Stimulated activated CD8-positive, alpha-beta memory T cell treated with anti-CD3 and anti-CD28 coated beads, Interleukin-2, amount 100 ng/mL, for 1 hour (primary cell): Measurements from ENCODE around the gene RFPL3.
"Not testable (repeated sequence)": the region's sequence is repeated elsewhere in the genome, so short reads cannot be mapped to it uniquely, and the experiment has no call there.

Experiments used
- DNase-seq, 2 donors: peaks; one replicate each; pipeline ENCODE4 v3.0.0-alpha.2; 2020; ENCODE audit warnings: low read depth in 2 of 2

RFPL3 gene

DNA sequence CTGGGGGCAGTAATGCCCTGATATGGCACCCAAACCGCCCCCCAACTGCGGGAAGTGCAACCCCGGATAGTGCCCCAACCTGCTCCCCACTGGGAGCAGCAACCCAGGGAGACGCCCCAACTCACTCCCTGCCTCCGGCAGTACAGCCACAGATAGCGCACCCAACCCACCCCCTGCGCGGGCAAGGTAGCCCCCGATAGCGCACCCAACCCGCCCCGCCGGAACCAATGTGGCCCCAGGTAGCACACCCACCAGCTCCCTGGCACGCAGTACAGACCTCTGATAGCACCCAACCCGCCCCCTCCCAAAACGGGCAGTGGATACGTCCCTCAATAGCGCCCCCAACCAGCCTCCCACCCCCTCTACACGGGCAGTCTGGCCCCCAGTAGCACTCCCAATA is 3.8 kb upstream of the RFPL3 start:
- no peak for DNase-seq

- DNase-seq, result no peak
These were observed 3.0 kb upstream of the RFPL3 start for GRCh38 chr22:32354360-32355351.

DNA sequence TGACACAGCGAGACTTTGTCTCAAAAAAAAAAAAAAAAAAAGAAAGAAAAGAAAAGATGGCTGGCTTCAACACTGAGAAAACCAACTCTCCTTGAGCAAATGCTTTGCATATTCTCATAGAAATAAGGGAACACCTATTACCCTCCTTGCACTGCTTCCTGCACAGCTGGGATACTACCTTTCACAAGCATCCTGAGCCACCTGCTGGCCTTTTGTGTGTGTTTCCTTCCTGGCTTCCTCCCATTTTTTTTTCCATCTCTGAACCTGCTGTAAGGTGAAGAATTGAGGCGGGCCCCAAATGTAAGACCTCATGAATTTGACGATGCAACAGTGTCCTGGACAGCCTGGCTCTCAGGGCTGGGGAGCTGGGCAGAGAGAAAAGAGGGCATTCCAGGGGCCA is 1.9 kb upstream of the RFPL3 start:
- no peak for DNase-seq

GRCh38 chr22:32360096-32360495 is 2.4 kb downstream of the RFPL3 start:
- DNase-seq, result not testable (repeated sequence)

DNA sequence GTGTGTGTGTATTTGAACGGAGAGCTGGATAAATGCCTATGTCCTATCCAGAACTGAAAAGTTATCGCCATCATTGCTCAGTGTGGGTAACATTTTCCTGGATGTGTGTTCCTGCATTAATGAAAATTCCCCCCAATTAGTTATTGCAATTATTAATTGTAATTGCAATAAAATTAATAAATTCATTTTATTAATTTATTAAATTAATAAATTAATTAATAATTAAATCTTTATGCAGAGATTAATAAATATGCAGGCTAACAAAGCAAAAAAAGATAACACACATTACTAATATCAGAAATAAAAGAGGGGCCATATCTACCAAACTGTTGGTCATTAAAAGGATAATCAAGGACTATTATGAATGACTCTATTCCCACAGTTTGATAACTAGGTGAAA is 3.6 kb downstream of the RFPL3 start:
- no peak for DNase-seq

- no peak for DNase-seq
These were observed 6.5 kb downstream of the RFPL3 start for GRCh38 chr22:32364210-32364609.

DNA sequence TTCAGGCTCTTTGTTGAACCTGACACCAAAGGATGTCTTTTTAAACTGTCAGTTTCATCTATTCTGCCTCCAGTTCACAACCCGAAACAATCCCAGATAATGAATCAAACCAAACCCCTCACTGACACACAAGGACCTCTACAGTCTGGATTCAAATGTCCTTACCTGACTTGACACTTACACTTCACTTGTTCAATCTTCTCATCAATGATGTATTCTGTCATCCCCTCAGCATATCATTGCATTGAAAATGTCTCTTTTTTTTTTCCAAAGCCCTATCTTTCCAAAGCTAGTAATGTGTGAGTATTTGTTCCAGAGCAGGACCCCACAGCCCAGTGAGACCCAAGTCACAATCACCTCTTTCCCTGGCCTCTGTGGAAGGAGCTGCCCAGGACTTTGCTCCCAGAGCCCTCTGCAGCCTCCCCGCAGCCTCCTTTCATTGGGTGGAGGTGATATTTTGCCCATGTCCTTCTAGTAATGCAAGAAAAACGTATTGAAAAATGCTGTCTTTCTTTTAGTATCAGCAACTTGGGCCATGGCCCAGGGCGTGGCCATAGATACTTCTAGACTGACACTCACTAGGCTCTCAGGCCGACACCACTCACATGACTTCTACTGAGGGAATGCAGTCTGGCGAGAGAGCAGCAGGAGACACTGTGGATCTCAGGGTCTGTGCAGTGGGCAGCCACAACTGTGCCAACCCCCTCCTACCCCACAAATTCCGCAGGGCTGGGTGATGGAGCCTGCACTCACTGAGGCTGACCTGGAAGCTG is 18.2 kb downstream of the RFPL3 start:
- DNase-seq, result no peak

GRCh38 chr22:32376681-32377080 is 19.0 kb downstream of the RFPL3 start:
- DNase-seq, result no peak

GRCh38 chr22:32378707-32379272 is 21.1 kb downstream of the RFPL3 start:
- no peak for DNase-seq

DNA sequence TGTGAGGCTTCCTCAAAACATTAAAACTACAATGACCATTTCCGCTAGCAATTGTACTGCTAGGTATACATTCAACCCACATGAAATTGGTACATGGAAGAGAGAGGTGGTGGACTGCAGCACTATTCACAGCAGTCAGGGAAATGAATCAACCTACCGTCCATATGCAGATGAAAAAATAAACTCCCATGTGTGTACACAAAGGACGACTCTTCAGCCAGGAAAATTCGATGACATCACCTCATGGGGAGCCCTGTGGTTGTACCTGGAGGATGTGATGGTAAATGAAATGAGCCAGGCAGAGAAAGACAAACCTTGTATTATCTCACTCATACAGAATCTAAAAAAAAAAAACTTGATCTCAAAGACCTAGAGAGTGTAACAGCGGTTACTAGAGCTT is 23.3 kb downstream of the RFPL3 start:
- DNase-seq, result no peak

DNA sequence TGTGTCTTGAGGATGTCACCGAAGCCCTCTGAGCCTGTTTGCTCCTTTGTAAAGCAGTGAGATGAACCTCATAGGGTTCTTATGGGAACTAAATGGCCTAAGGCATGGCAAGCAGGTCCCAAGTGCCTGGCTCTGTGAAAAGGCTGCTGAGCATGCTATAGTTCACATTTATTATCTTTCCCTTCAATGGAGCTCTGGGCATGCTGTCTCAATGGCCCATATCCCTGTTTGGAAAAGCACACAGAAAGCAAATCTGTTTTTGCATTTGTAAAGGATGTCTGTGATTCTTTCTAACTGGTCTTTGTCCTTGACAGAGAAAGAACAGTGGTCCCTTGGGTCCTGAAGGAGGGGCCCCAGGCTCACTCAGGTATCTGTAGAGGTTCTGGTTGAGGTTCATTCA is 28.0 kb downstream of the RFPL3 start:
- no peak for DNase-seq

DNA sequence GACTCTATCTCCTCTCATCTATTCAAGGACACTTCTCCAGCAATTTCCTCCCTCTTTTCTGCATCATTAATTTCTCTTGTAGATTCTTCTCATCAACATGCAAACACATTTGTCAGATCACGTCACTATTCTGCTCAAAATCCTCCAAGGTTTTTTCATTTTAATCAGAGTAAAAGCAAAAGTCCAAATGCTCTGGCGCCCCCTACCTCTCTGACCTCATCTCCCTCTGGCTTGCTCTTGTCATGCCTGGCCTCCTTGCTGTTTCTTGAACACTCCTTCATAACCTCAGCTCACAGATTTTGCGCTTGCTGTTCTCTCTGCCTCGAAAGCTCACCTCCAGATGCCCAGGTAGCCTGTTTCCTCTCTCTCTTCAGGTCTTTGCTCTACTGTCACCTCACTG is 32.0 kb downstream of the RFPL3 start:
- no peak for DNase-seq

DNA sequence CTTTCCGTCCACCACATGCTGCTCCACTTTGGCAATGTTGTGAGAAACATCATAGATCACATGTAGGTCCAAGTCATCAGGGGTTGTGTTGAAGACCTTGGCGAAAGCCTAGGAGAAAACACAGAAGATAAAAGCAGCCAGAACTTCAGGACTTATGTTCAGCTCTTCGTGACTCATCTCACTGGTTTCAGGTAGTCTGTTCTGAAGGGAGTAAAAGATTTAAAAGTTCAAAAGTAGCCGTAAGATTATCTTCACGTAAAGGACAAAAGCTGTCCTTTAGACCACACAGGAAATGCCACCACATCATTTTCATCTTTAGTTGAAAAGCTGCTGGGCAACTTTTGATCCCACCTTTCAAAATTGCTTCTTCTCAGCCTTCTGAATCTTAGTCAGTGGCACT is 37.4 kb downstream of the RFPL3 start:
- DNase-seq, result no peak

DNA sequence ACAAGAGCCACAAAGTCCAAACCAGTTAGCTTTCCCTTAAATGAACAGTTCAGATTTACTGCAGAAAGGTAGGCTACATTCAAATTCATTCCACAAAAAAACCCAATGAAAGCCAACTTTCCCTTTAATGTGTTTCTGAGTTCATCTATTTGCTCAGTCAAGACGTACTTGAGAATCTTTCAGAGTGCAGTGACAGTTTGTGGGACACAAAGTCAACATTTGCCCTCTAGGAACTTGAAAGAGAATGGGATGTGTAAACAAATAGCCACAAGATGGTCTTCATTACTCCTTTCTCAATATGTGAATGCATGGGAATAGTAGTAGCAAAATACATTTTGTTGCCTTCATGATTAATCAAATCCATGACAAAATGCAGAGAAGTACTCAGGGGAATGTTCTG is 38.6 kb downstream of the RFPL3 start:
- no peak for DNase-seq

GRCh38 chr22:32396746-32397145 is 39.1 kb downstream of the RFPL3 start:
- DNase-seq, result no peak

GRCh38 chr22:32401486-32401885 is 43.8 kb downstream of the RFPL3 start:
- DNase-seq, result no peak

DNA sequence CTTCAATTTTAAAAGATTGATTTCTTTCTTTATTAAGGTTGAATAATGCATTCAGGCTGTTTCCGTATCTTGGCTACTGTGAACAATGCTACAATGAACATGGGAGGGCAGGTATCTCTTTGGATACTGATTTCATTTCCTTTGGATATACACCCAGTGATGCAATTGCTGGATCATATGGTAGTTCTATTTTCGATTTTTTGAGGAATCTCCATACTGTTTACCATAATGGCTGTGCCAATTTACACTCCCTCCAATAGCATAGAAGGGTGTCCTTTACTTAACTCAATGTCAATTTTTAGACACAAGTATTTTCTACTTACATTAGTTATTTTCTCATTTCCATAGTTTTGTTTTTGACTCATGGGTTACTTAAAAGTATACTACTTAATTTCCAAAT is 46.4 kb downstream of the RFPL3 start:
- no peak for DNase-seq

GRCh38 chr22:32407312-32407711 is 49.6 kb downstream of the RFPL3 start:
- DNase-seq, result no peak

DNA sequence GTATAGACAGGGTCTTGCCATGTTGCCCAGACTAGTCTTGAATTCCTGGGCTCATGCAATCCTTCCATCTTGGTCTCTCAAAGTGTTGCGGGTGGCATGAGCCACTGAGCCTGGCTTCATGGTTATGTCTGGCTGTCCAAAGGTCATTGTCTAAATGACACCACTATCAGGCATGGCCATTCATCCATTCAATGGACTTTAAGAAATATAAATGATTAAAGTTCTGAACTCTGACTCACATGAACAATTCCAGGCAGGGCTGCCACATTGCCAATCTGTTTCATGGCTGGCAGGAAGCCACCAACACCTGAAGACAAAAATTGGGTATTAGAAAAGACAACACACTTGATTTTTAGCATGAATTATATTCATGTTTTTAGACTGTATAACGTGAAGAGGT is 50.3 kb downstream of the RFPL3 start:
- DNase-seq, result no peak

- no peak for DNase-seq
These were observed 52.3 kb downstream of the RFPL3 start for GRCh38 chr22:32409977-32410376.

DNA sequence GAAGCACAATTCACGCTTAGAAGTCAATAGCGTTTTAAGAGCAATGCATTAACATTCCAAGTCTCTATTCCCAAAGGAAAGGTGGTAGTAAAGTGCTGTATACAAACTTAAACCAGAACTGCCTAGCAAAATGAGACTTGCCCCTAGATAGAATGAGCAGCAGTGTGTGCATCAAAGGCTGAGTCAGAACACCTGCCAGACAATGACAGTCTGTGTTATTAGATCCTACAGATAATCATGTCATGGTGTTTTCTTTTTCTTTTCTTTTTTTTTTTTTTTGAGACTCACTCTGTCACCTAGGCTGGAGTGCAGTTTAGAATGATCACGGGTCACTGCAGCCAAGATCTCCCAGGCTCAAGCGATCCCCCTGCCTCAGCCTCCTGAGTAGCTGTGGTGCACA is 52.8 kb downstream of the RFPL3 start:
- no peak for DNase-seq
